HepG2 (cell line): ENCODE measurements around the gene RIT2. TPM values are rescaled to one million over a fixed set of nuclear protein-coding genes. Genes with fewer than 3 reads are reported as not detected.

Experiments
- ATAC-seq: fragments of 200-7000 bp; cut with Tn5 transposase; 3 replicates; pipeline ENCODE4 v1.9.1; 2020; ENCODE audit warnings: mild to moderate bottlenecking, moderate library complexity
- BruUV-seq: library from RNA; stranded (reverse); fragments of 400-500 nt; replicated peaks from 2 replicates; lab custom pipeline; 2021; lab: Mats Ljungman, UMichigan
- CTCF ChIA-PET: fragments of 300-600 bp; formaldehyde crosslinking; extraction: SDS; loops from one replicate; lab custom pipeline; 2021; ENCODE audit warnings: low total read pairs, inconsistent platforms, low intra/inter-chr PET ratio; lab: Yijun Ruan, JAX
- POLR2A ChIA-PET: fragments of 350-600 bp; sonication (Branson Sonifier 250); formaldehyde crosslinking; loops from one replicate; lab custom pipeline; 2020; ENCODE audit warnings: antibody characterized with exemption, inconsistent platforms; lab: Yijun Ruan, JAX
- DNase-seq: peaks from one replicate; pipeline ENCODE4 v3.0.0-alpha.2; 2015; ENCODE audit warnings: low spot score
- FAIRE-seq: peaks from 3 replicates; lab custom pipeline; 2011; peaks lifted over from hg19 to GRCh38; lab: Jason Lieb, UNC
- H2AFZ ChIP-seq: one replicate; pipeline ENCODE4 v1.6.1; 2011; ENCODE audit warnings: low read length, inconsistent platforms
- H3K27ac ChIP-seq: fragments of 300-600 bp; 3 replicates; pipeline ENCODE4 v1.8.0; 2011; ENCODE audit warnings: mixed run types, mild to moderate bottlenecking, mixed read lengths, low read length, inconsistent platforms; ENCODE audit not compliant: insufficient read depth; ENCODE audit errors: extremely low read length
- H3K27me3 ChIP-seq, 2 experiments: fragments of 200-600 bp in 1 of 2; 2 replicates in 1 of 2; 3 replicates in 1 of 2; pipeline versions ENCODE4 v1.6.0 to v1.8.0; 2011; ENCODE audit warnings: low read length in 2 of 2, mild to moderate bottlenecking in 2 of 2, moderate library complexity in 2 of 2, inconsistent platforms in 1 of 2; ENCODE audit not compliant: insufficient read depth in 2 of 2, control insufficient read depth in 1 of 2
- H3K36me3 ChIP-seq, 2 experiments: fragments of 200-600 bp in 1 of 2; replicated peaks in 1 of 2; 2 replicates in 1 of 2; 3 replicates in 1 of 2; pipeline versions ENCODE4 v1.5.1 to v1.8.0; 2011; ENCODE audit warnings: low read length in 2 of 2, inconsistent platforms in 1 of 2; ENCODE audit not compliant: insufficient read depth in 2 of 2, control insufficient read depth in 1 of 2
- H3K4me1 ChIP-seq: 2 replicates; pipeline ENCODE4 v1.5.1; 2012; ENCODE audit warnings: low read length, inconsistent platforms; ENCODE audit not compliant: insufficient read depth
- H3K4me2 ChIP-seq: 2 replicates; pipeline ENCODE4 v1.6.0; 2011; ENCODE audit warnings: low read depth, low read length, inconsistent platforms
- H3K4me3 ChIP-seq, 3 experiments: fragments of 200-600 bp in 1 of 3; sonication (generic), shearing (Covaris generic) in 1 of 3; replicated peaks in 1 of 3; 2 replicates each; pipeline ENCODE4 v1.5.1; 2011 to 2016; ENCODE audit warnings: low read length in 3 of 3, inconsistent platforms in 2 of 3, low read depth in 2 of 3, mild to moderate bottlenecking in 2 of 3, control low read depth in 1 of 3, mixed read lengths in 1 of 3; ENCODE audit not compliant: insufficient read depth in 1 of 3
- H3K79me2 ChIP-seq: one replicate; pipeline ENCODE4 v1.6.1; 2011; ENCODE audit warnings: low read length, inconsistent platforms; ENCODE audit not compliant: insufficient read depth
- H3K9ac ChIP-seq: 2 replicates; pipeline ENCODE4 v1.6.0; 2011; ENCODE audit warnings: mild to moderate bottlenecking, low read depth, low read length, inconsistent platforms; ENCODE audit not compliant: insufficient read depth
- H3K9me3 ChIP-seq: 2 replicates; pipeline ENCODE4 v1.5.1; 2012; ENCODE audit warnings: mild to moderate bottlenecking, low read length
- H4K20me1 ChIP-seq: 2 replicates; pipeline ENCODE4 v1.6.0; 2011; ENCODE audit warnings: inconsistent platforms, mild to moderate bottlenecking, low read length, moderate library complexity; ENCODE audit not compliant: insufficient read depth
- ATRX ChIP-seq: sonication (generic); formaldehyde crosslinking; IDR thresholded peaks from 2 replicates; pipeline ENCODE4 v1.4.0; 2020; ENCODE audit warnings: missing genetic modification reagents, borderline replicate concordance
- CREM ChIP-seq, 2 experiments: sonication (generic) in 1 of 2; formaldehyde crosslinking in 1 of 2; IDR thresholded peaks; 2 replicates each; pipeline versions ENCODE4 v1.4.0 to v1.6.1; 2016 to 2020; ENCODE audit warnings: antibody characterized with exemption in 1 of 2, mild to moderate bottlenecking in 1 of 2, missing genetic modification reagents in 1 of 2
- DPF2 ChIP-seq: sonication (generic); formaldehyde crosslinking; IDR thresholded peaks from 2 replicates; pipeline ENCODE4 v1.4.0; 2020; ENCODE audit warnings: mild to moderate bottlenecking, low read depth, missing genetic modification reagents, borderline replicate concordance
- ESRRA ChIP-seq: sonication (generic); formaldehyde crosslinking; IDR thresholded peaks from 2 replicates; pipeline ENCODE4 v1.5.1; 2020; ENCODE audit warnings: mild to moderate bottlenecking, low read depth, missing genetic modification reagents
- HOXA3 ChIP-seq: sonication (generic); formaldehyde crosslinking; IDR thresholded peaks from 2 replicates; pipeline ENCODE4 v1.5.0; 2020; ENCODE audit warnings: missing genetic modification reagents
- KDM2A ChIP-seq: sonication (generic); formaldehyde crosslinking; IDR thresholded peaks from 2 replicates; pipeline ENCODE4 v1.4.0; 2020; ENCODE audit warnings: low read depth, missing genetic modification reagents, borderline replicate concordance
- MLLT10 ChIP-seq: sonication (generic); formaldehyde crosslinking; IDR thresholded peaks from 2 replicates; pipeline ENCODE4 v1.4.0; 2020; ENCODE audit warnings: missing genetic modification reagents
- RAD21 ChIP-seq: fragments of 450-650 bp; formaldehyde crosslinking; IDR thresholded peaks from 2 replicates; pipeline ENCODE4 v1.5.0; 2020; ENCODE audit warnings: mild to moderate bottlenecking
- RAD51 ChIP-seq: fragments of 450-650 bp; IDR thresholded peaks from 2 replicates; pipeline ENCODE4 v1.6.1; 2016; ENCODE audit warnings: borderline replicate concordance
- RBM22 ChIP-seq: fragments of 200-400 bp; formaldehyde crosslinking; optimal IDR thresholded peaks from 2 replicates; pipeline ENCODE3; 2017; ENCODE audit warnings: mild to moderate bottlenecking, low read length, moderate library complexity
- RXRA ChIP-seq: sonication (generic); formaldehyde crosslinking; IDR thresholded peaks from 2 replicates; pipeline ENCODE4 v1.5.1; 2020; ENCODE audit warnings: missing genetic modification reagents
- SALL2 ChIP-seq: sonication (generic); formaldehyde crosslinking; IDR thresholded peaks from 2 replicates; pipeline ENCODE4 v1.8.1; 2023; ENCODE audit warnings: mild to moderate bottlenecking, missing genetic modification reagents, inconsistent platforms
- TBP ChIP-seq: sonication (generic); formaldehyde crosslinking; IDR thresholded peaks from 2 replicates; pipeline ENCODE4 v1.5.0; 2020; ENCODE audit warnings: missing genetic modification reagents
- ZFY ChIP-seq: sonication (generic); formaldehyde crosslinking; IDR thresholded peaks from 2 replicates; pipeline ENCODE4 v1.4.0; 2020; ENCODE audit warnings: missing genetic modification reagents
- ZNF724P ChIP-seq: sonication (generic); formaldehyde crosslinking; IDR thresholded peaks from 2 replicates; pipeline ENCODE4 v1.8.0; 2022; ENCODE audit warnings: missing genetic modification reagents, borderline replicate concordance
- ZNF775 ChIP-seq: sonication (generic); formaldehyde crosslinking; IDR thresholded peaks from 2 replicates; pipeline ENCODE4 v1.4.0; 2020; ENCODE audit warnings: missing genetic modification reagents, mild to moderate bottlenecking, moderate library complexity, borderline replicate concordance
- ZNF782 ChIP-seq: sonication (generic); formaldehyde crosslinking; IDR thresholded peaks from 2 replicates; pipeline ENCODE4 v1.4.0; 2020; ENCODE audit warnings: missing genetic modification reagents, mild to moderate bottlenecking, borderline replicate concordance
- ZSCAN22 ChIP-seq: sonication (generic); formaldehyde crosslinking; IDR thresholded peaks from 2 replicates; pipeline ENCODE4 v1.4.0; 2020; ENCODE audit warnings: mild to moderate bottlenecking, missing genetic modification reagents
- WGBS: methylation state at CpG from one replicate; pipeline ENCODE4 v1.1.6; 2017; ENCODE audit warnings: low lambda C conversion rate; 5-methylcytosine and 5-hydroxymethylcytosine counted together
- in situ Hi-C: cut with HindIII; loops from 2 replicates; pipeline ENCODE4 v1.10.0; 2017; ENCODE audit warnings: low pct_unique_long_range_greater_than_20kb; ENCODE audit not compliant: extremely low pct_ligation_motif_present
- intact Hi-C: fragments of 100-400 bp; cut with micrococcal nuclease; formaldehyde crosslinking; loops from one replicate; pipeline ENCODE4 v1.10.0; 2022; ENCODE audit not compliant: unreplicated experiment
- polyA plus RNA-seq, 8 experiments: library from polyadenylated mRNA; depleted of rRNA in 3 of 8; stranded (reverse) in 7 of 8; unstranded in 1 of 8; fragments of >200 nt; fragmentation: Illumina TruSeq in 4 of 8; extraction: Trizol in 4 of 8; gene quantifications; 2 replicates each; pipeline versions ENCODE4 v1.2.1 to v1.2.3, GENCODE V29; 2011 to 2016; ENCODE audit warnings: low read depth in 4 of 8, missing spikeins in 1 of 8, mixed read lengths in 1 of 8; ENCODE audit not compliant: insufficient read depth in 1 of 8
- total RNA-seq, 5 experiments: library from RNA; depleted of rRNA; stranded (reverse); fragments of >200 nt; fragmentation: Illumina TruSeq; extraction: Trizol; gene quantifications; 2 replicates each; pipeline ENCODE4 v1.2.3, GENCODE V29; 2016; ENCODE audit warnings: low read depth in 1 of 5
- TF ChIP-seq, protein P1 (sequence below): sonication (generic); formaldehyde crosslinking; IDR thresholded peaks from 2 replicates; pipeline ENCODE4 v1.9.0; 2021; ENCODE audit warnings: missing genetic modification reagents, borderline replicate concordance
- TF ChIP-seq, protein P2 (sequence below): sonication (generic); formaldehyde crosslinking; IDR thresholded peaks from 2 replicates; pipeline ENCODE4 v1.8.0; 2022; ENCODE audit warnings: missing genetic modification reagents, low read depth, mild to moderate bottlenecking, borderline replicate concordance

Gene RIT2
- total and polyA plus RNA-seq, 2 of the 13 experiments (the other 11 are each of a cell fraction or from before 2014, with no cell fraction given), result not detected

GRCh38 chr18:43031169-43031568, 84.3 kb downstream of the RIT2 start:
- Histone ChIP-seq H3K4me1 (no peaks in the 10 kb centered on the region), H3K27ac (no peak overlapping the region), H2AFZ (no peak overlapping the region), H3K79me2 (no peaks in the 10 kb centered on the region), H4K20me1 (no peaks in the 10 kb centered on the region), H3K9ac (no peak overlapping the region), H3K36me3 (no peaks in the 10 kb centered on the region), H3K9me3 (no peaks in the 10 kb centered on the region), H3K4me3 (no peak overlapping the region), H3K4me2 (no peak overlapping the region), H3K27me3 (no peaks in the 10 kb centered on the region)
- WGBS, result 5% methylated on average over 1 of the region's 1 CpG
- no TSS peak for BruUV-seq
- FAIRE-seq (no peak), ATAC-seq (no peak), DNase-seq (no peak)
- in situ Hi-C loops (no loop called here), intact Hi-C loops (loop anchor here (10.0 kb wide), 1 partner anchor 244 kb away; the partner anchor contains the start of gene SYT4)
- TF ChIP-seq, protein P1, sequence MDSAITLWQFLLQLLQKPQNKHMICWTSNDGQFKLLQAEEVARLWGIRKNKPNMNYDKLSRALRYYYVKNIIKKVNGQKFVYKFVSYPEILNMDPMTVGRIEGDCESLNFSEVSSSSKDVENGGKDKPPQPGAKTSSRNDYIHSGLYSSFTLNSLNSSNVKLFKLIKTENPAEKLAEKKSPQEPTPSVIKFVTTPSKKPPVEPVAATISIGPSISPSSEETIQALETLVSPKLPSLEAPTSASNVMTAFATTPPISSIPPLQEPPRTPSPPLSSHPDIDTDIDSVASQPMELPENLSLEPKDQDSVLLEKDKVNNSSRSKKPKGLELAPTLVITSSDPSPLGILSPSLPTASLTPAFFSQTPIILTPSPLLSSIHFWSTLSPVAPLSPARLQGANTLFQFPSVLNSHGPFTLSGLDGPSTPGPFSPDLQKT (CRISPR knock-in tag), result no peak
- TF ChIP-seq RXRA (CRISPR knock-in tag) (no peak), ZSCAN22 (no peak), ZNF782 (CRISPR knock-in tag) (no peak), ZNF724P (CRISPR knock-in tag) (no peak), RAD21 (no peak), CREM (IDR thresholded peaks at IDR 0.05) (no peak), CREM (CRISPR knock-in tag; IDR thresholded peaks at IDR 0.05) (no peak), MLLT10 (CRISPR knock-in tag) (no peak), KDM2A (CRISPR knock-in tag) (no peak), RBM22 (no peak), ESRRA (CRISPR knock-in tag) (no peak), TBP (CRISPR knock-in tag) (no peak), DPF2 (CRISPR knock-in tag) (no peak), ATRX (CRISPR knock-in tag) (no peak), SALL2 (CRISPR knock-in tag) (no peak), ZFY (CRISPR knock-in tag) (no peak), HOXA3 (no peak), RAD51 (no peak), ZNF775 (CRISPR knock-in tag) (no peak)
- TF ChIP-seq, protein P2, sequence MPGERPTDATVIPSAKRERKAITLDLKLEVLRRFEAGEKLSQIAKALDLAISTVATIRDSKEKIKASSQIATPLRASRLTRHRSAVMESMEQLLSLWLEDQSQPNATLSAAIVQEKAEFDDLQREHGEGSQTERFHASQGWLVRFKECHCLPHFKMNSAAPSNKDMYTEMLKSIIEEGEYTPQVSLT (CRISPR knock-in tag), result no peak
- ChIA-PET CTCF (no interaction called here), POLR2A (no interaction called here)
